Kidney epithelial cell (primary cell): Measurements from ENCODE around the gene AGAP4. TPM values are rescaled to one million over a fixed set of nuclear protein-coding genes. Genes with fewer than 3 reads are reported as not detected.
"Not testable (repeated sequence)": the region's sequence is repeated elsewhere in the genome, so short reads cannot be mapped to it uniquely, and the experiment has no call there.

Experiments used
- DNase-seq: peaks from one replicate; pipeline ENCODE4 v3.0.0-alpha.2; 2010; ENCODE audit warnings: low read depth
- H3K27me3 ChIP-seq: 2 replicates; pipeline ENCODE4 v1.6.0; 2011; ENCODE audit warnings: low read length; ENCODE audit not compliant: control insufficient read depth, insufficient read depth
- H3K36me3 ChIP-seq: 2 replicates; pipeline ENCODE4 v1.5.1; 2011; ENCODE audit warnings: low read length; ENCODE audit not compliant: control insufficient read depth, insufficient read depth
- H3K4me3 ChIP-seq: 2 replicates; pipeline ENCODE4 v1.5.1; 2011; ENCODE audit warnings: low read depth, mild to moderate bottlenecking, control low read depth, low read length
- total RNA-seq: library from RNA; depleted of rRNA; stranded (reverse); fragments of >200 nt; gene quantifications from 2 replicates; pipeline ENCODE4 v1.2.3, GENCODE V29; 2015

AGAP4 gene
- total RNA-seq, result 5.8 and 16.4 TPM in 2 replicates

- not testable (repeated sequence) for DNase-seq, H3K4me3 ChIP-seq, H3K27me3 ChIP-seq, H3K36me3 ChIP-seq
Measured at GRCh38 chr10:45847400-45847799, at the start of gene AGAP4. TSS of gene AGAP4 (minus strand) at chr10:45847500. CDS start at chr10:45847347, 153 bp downstream.

DNA sequence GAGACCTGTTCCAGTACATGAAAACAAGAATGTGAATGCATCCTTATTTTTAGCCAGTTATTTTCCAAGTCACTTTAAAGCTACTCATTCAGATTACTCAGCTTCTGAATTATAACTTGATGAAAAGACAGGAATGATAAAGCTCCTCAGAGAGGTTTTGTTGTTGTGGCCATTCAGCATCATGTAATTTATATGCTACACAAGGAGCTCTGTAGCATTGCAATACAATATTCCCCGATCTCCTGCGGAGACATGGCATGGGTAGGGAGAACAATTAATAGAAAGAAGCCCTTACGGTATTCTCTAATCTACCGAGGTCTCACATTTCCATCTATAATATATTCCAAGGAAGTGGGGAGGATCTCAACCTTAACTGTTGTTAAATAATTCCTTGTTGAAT lies 43.4 kb upstream of the AGAP4 start:
- not testable (repeated sequence) for H3K27me3 ChIP-seq, DNase-seq, H3K36me3 ChIP-seq, H3K4me3 ChIP-seq

DNA sequence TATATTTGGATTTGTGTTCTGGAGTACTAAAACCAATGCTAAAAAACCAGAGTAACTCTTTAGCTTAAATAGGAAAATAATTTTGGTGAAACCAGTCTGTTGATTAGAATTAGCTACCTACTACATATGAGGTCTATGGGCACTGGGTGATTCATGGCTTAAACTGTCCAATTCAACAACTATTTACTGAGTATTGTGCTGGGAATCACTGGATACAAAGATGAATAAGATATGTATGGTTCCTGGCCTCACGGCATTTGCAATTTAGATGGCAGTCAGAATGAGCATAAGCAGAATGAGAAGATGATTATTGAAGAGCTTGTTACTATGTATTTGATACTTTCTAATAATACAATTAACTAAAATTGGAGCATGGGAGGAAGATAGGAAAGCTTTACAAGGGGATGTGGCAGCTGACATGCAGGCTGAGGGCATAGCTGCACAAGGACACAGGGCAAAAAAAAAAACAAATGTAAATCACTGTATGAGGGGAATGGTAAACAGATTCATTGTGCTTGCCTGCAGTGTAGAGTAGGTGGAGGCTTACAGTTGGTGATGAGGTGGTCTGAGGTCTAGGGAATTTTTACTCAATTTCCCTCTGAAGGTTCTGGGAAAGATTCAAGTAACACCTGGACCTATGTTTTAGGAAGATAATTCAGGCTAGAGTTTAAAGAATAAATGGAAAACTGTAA lies 42.4 kb upstream of the AGAP4 start:
- not testable (repeated sequence) for H3K36me3 ChIP-seq, DNase-seq, H3K4me3 ChIP-seq, H3K27me3 ChIP-seq

DNA sequence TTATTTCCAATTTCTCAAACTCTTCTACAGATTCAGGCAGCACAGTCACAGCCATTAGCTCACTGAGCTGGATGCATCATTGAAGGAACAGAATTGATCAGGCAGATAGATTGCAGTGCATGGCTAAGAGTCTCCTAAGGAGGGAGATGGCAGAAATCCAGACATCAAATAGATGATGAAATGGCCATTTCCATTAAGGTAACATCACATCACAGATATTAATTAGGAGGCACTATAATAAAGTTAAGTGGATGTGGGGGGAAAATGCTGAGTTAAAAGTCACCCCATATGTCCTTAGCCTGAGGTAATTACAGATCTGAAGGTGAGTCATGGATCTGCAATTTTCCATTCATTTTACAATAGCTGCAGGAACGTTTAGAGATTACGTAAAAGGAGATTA lies 35.6 kb upstream of the AGAP4 start:
- not testable (repeated sequence) for H3K27me3 ChIP-seq, H3K4me3 ChIP-seq, DNase-seq, H3K36me3 ChIP-seq

GRCh38 chr10:45865404-45865803 lies 18.1 kb upstream of the AGAP4 start:
- not testable (repeated sequence) for DNase-seq, H3K27me3 ChIP-seq, H3K36me3 ChIP-seq, H3K4me3 ChIP-seq

DNA sequence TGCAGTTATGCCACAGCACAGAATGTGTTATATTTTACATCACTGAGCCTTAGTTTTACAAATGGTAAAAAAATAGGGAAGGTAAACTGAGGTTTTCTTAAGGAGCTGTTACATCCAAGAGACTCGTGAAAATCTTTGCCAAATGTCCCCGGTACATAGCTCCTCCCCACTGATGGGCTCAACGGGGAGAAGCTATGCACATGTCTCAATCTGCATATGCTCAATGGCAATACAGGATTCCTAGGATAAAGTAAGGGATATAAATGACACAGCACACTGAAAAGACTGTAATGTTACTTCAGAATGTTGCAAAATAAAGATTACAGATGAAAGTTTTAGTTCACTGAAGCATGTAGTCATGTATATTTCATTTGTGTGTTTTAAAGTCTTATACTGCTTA lies 17.0 kb upstream of the AGAP4 start:
- H3K4me3 ChIP-seq, H3K36me3 ChIP-seq, DNase-seq, H3K27me3 ChIP-seq: not testable (repeated sequence)

- not testable (repeated sequence) for DNase-seq, H3K36me3 ChIP-seq, H3K4me3 ChIP-seq, H3K27me3 ChIP-seq
Measured at GRCh38 chr10:45863632-45864031, 16.3 kb upstream of the AGAP4 start.

DNA sequence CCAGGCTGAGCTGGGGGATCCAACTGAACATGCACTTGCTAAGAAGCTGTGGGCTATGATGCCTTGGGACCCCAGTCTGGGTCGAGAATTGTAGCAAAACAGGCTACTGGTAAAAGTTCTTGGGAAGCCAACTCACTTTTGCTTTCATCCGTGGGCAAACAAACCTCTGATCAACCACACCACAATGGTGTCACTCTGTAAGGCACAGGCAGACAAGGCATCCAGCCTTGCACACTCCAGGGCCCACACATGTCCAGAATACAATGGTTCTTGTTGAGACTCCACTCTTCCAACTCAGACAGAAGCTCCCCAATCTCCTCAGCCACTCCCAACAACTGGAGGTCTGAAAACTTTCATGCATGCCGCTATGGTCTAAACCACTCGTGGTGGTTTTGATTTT lies 10.6 kb upstream of the AGAP4 start:
- not testable (repeated sequence) for H3K36me3 ChIP-seq, DNase-seq, H3K27me3 ChIP-seq, H3K4me3 ChIP-seq

- not testable (repeated sequence) for H3K27me3 ChIP-seq, H3K36me3 ChIP-seq, H3K4me3 ChIP-seq, DNase-seq
Measured at GRCh38 chr10:45848467-45848866, 1.2 kb upstream of the AGAP4 start.

- H3K36me3 ChIP-seq, H3K4me3 ChIP-seq, H3K27me3 ChIP-seq, DNase-seq: not testable (repeated sequence)
Measured at GRCh38 chr10:45822918-45823317, 24.4 kb downstream of the AGAP4 start.

GRCh38 chr10:45820107-45820830 lies 27.0 kb downstream of the AGAP4 start:
- H3K27me3 ChIP-seq, DNase-seq, H3K4me3 ChIP-seq, H3K36me3 ChIP-seq: not testable (repeated sequence)
